Stimulated activated CD8-positive, alpha-beta memory T cell treated with anti-CD3 and anti-CD28 coated beads, Interleukin-7, amount 100 ng/mL, for 4 hours (primary cell): Measurements from ENCODE around the gene SLAMF9.

Experiments
- DNase-seq, 2 donors: peaks; one replicate each; pipeline ENCODE4 v3.0.0-alpha.2; 2020; ENCODE audit warnings: low read depth in 2 of 2

The SLAMF9 gene

GRCh38 chr1:159953536-159954515 lies at the start of gene SLAMF9:
Gene SLAMF9 (minus strand): TSS chr1:159954237. CDS start chr1:159954137, 100 bp downstream.
- no peak for DNase-seq

GRCh38 chr1:160001440-160001839 lies 47.4 kb upstream of the SLAMF9 start:
- DNase-seq: no peak

- no peak for DNase-seq
Observed at GRCh38 chr1:159999204-159999603, 45.2 kb upstream of the SLAMF9 start.

DNA sequence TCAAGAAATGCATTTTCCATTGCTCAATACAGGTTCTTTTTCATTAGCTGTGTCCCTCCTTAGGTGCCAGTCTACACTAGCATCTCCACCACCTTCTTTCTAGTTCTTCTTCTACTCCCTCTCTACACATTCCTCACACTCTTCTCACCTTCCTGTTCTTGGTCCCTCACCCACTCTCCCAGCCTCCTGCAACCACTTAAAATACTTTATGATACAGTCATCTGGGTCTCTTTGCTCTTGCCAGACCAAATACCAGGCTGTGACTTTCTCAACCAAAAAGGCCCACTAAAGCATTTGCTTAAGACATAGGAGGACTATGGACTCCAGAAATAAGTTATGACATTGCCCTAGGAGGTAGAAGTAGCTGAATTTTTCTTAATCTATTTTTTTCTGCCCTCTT lies 42.6 kb upstream of the SLAMF9 start:
- no peak for DNase-seq

GRCh38 chr1:159994896-159995295 lies 40.9 kb upstream of the SLAMF9 start:
- DNase-seq: no peak

- DNase-seq: no peak
Observed at GRCh38 chr1:159993911-159994310, 39.9 kb upstream of the SLAMF9 start.

DNA sequence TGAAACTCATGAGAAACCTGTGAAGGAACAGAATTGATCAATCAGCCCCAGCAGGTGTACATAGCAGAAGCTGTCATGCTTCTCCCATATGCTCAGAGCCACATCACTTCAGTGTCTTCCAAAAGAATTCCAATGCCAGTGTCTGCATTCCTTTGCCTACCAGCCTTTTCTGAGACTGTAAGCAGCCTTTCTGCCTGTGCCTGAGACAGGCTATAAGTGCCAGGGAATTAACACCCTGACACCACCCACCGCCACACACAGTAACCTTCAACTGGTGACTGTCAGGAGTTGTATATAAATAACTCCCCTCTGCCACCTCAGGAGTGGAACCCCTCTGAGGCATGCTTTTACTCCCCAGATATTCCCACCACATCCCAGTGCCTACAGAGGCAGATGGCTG lies 38.1 kb upstream of the SLAMF9 start:
- no peak for DNase-seq

DNA sequence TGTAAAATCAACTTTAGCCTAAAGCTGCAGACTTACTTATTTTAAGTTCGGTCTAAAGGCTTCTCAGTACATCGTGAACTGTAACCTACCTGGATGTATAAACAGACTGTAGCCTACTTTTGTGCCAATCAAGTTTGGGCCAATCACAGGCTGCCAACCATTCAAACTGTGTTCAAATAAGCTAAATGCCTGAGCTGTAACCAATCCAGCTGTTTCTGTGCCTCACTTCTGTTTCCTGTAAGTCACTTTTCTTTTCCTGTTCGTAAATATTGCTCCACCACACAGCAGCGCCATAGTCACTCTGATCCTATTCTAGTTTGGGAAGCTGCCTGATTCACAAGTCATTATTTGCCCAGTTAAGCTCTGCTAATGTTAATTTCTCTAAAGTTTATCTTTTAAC lies 37.5 kb upstream of the SLAMF9 start:
- DNase-seq: no peak

- no peak for DNase-seq
Observed at GRCh38 chr1:159990005-159990404, 36.0 kb upstream of the SLAMF9 start.

GRCh38 chr1:159989581-159989980 lies 35.5 kb upstream of the SLAMF9 start:
- DNase-seq: no peak

DNA sequence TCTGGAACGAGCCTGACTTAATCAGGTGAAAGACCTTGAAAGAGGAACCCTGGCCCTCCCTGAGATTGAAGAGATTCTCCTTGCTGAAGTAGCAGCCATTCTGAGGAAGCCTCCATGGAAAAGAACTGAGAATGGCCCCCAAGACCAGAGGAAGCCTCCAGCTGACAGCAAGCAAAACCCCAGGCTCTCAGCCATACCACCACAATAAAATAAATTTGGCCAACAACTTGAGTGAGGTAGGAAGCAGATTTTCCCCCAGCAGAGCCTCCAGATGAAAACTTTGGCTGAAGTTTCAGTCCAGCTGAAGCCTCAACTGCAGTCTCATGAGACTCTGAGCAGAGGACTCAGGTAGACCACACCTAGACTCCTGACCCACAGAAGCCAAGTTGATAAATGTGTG lies 34.0 kb upstream of the SLAMF9 start:
- no peak for DNase-seq

DNA sequence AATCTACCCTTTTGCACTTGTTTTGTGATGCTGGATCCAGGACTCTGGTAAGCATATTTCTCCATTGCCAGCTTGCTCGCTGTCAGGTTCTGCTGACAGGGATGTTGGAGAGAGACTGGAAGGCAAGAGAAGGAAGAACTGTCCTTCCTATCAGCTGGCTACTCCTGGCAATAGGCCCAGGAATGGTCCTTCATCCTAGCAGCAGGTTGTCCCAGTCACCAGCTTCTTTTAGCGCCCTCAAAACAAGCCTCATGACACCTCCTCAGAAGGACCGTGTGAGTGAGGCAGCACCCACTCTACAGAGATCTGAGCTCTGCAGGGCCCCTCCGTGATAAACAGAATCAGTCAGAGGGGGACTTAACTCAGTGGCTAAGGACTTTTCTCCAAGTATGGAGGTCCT lies 33.1 kb upstream of the SLAMF9 start:
- no peak for DNase-seq

DNA sequence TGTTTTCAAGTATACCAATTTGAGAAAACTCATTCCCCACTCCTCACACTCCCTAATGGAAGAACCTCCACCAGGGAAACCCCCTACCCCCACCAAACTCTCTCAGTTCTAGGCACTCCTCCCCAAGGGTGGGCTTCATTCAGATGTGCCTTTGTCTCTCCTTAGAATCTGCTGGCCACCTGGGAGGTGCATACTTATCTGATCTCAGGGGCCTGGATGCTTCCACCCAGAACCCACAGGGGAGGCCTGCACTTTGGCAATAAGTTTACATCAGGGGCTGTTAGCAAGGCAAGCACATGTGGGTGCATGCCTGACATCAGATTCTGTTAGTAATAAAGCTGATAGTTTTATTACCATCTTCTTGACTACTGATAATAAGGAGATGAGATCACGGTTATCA lies 32.5 kb upstream of the SLAMF9 start:
- DNase-seq: no peak

DNA sequence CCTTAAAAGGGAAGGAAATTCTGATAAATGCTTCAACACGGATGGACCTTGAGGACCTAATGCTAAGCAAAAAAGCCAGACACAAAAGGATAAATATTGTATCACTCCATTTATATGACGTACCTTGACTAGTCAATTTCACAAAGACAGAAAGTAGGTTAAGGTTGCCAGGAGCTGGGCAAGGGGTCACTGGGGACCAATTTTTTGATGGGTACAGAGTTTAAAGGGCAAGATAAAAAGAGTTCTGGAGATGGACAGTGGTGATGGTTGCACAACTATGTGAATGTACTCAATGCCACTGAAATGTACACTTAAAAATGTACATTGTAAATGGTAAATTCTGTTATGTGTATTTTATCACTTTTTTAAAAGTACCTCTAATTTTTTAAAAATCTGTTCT lies 32.1 kb upstream of the SLAMF9 start:
- DNase-seq: no peak

DNA sequence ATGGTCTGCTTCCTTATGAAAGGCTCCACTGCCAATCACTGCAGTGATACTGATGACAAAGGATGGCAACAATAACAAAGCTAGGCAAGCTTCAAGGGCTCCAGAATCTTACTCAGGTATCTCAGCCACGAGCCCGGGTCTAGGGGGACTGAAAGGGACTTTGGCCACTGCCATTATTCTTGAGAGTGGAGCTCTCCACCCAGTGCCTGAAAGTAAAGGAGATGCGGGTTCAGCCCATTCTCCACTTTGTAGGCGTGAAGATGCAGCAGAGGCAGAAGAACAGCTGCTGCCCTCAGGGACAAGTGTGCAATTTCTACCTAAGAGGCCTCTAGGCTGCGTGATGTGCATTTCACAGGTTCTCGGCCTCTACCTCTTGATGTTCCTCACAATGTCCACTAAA lies 31.4 kb upstream of the SLAMF9 start:
- no peak for DNase-seq

- no peak for DNase-seq
Observed at GRCh38 chr1:159983681-159984080, 29.6 kb upstream of the SLAMF9 start.

GRCh38 chr1:159982280-159982679 lies 28.2 kb upstream of the SLAMF9 start:
- DNase-seq: no peak

GRCh38 chr1:159981351-159982055 lies 27.5 kb upstream of the SLAMF9 start:
- no peak for DNase-seq

- no peak for DNase-seq
Observed at GRCh38 chr1:159980786-159981185, 26.7 kb upstream of the SLAMF9 start.

- DNase-seq: no peak
Observed at GRCh38 chr1:159980076-159980475, 26.0 kb upstream of the SLAMF9 start.

DNA sequence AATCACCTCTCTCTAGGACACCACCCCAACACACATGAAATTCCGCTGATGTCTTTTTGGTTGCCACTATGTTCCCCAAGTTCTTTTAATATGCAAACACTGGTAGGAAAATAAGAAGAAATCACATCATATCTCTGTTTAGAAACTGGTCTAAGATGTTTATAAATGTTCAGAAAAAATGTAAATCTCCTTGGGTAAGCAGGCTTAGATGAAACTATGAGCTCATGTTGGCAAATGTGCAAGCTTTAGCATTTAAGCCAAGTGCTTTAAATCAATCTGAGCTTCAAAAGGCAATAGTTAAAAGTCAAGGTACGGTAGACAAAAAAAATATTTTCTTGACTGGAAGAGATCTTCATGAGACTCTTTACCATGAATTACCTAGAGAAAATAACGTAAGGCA lies 25.2 kb upstream of the SLAMF9 start:
- no peak for DNase-seq

- no peak for DNase-seq
Observed at GRCh38 chr1:159978107-159978398, 24.0 kb upstream of the SLAMF9 start.
